HG02642 (cell line): ENCODE data around the gene RGL2.
"Not testable (repeated sequence)": the region's sequence is repeated elsewhere in the genome, so short reads cannot be mapped to it uniquely, and the experiment has no call there.

Experiments
- ATAC-seq: cut with Tn5 transposase; IDR thresholded peaks from one replicate; pipeline ENCODE4 v1.9.1; 2021; ENCODE audit warnings: mild to moderate bottlenecking; ENCODE audit not compliant: unreplicated experiment, poor library complexity

RGL2 gene

GRCh38 chr6:33298773-33299236 is at the start of gene RGL2:
RGL2 (minus strand) TSS chr6:33298942; CDS start chr6:33298610, 332 bp downstream.
- ATAC-seq = peak; percentile 26

DNA sequence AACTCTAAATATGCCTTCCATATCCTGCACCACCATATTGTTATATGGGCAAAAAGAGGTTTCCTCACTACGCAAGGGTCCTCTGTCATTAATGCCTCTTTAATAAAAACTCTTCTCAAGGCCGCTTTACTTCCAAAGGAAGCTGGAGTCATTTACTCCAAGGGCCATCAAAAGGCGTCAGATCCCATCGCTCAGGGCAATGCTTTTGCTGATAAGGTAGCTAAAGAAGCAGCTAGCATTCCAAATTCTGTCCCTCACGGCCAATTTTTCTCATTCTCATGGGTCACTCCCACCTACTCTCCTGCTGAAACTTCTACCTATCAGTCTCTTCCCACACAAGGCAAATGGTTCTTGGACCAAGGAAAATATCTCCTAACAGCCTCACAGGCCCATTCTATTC is 49.1 kb upstream of the RGL2 start:
- ATAC-seq = no peak

- not testable (repeated sequence) for ATAC-seq
These were observed 48.2 kb upstream of the RGL2 start for GRCh38 chr6:33346972-33347371.

- no peak for ATAC-seq
These were observed 46.3 kb upstream of the RGL2 start for GRCh38 chr6:33344701-33345697.

- peak; percentile 65 for ATAC-seq
These were observed 45.3 kb upstream of the RGL2 start for GRCh38 chr6:33343953-33344611.

GRCh38 chr6:33343606-33343952 is 44.8 kb upstream of the RGL2 start:
- ATAC-seq = not testable (repeated sequence)

- no peak for ATAC-seq
These were observed 40.5 kb upstream of the RGL2 start for GRCh38 chr6:33339193-33339592.

DNA sequence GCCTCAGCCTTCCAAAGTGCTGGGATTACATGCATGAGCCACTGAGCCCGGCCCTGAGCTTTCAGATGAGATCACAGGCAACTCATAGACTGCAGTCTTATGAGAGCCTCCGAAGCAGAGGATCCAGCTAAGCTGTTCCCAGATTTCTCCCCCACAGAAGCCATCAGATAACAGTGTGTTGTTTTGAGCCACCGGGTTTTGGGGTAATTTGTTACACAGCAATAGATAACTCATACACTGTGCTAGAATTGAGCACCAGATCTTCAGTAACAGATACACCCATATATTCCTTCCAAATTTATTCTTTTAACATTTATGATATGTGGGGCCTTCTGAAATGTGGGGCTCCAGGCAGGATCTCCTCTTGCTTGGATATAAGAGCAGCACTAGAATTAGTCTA is 37.8 kb upstream of the RGL2 start:
- ATAC-seq = no peak

DNA sequence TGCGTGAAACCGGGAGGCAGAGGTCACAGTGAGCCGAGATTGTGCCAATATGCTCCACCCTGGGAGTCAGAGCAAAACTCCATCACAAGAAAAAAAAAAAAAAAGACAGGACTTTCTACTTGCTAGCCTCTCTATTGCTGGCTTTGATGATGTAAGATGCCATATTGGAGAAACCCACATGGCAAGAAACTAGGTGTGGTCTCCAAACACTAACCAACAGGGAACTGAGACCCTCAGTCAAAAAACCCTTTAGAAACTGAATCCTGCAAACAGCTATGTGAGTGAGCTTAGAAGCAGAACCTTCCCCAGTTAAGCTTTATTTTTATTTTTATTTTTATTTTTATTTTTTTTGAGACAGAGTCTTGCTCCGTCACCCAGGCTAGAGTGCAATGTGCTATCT is 37.2 kb upstream of the RGL2 start:
- ATAC-seq = no peak

DNA sequence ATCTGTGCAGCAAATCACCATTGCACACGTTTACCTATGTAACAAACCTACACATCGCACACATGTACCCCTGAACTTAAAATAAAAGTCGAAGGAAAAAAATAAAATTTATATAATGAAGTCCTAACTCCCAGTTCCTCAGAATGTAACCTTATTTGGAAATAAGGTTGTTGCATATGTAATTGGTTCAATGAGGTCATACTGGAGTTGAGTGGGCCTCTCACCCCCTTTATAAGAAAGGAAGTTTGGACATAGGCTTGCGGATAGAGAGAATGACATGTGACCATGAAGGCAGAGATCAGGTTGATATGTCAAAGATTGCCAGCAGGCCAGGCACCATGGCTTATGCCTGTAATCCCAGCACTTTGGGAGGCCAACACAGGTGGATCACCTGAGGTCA is 34.9 kb upstream of the RGL2 start:
- no peak for ATAC-seq

- ATAC-seq = no peak
These were observed 32.0 kb upstream of the RGL2 start for GRCh38 chr6:33330736-33331135.

- ATAC-seq = no peak
These were observed 30.3 kb upstream of the RGL2 start for GRCh38 chr6:33329058-33329457.

DNA sequence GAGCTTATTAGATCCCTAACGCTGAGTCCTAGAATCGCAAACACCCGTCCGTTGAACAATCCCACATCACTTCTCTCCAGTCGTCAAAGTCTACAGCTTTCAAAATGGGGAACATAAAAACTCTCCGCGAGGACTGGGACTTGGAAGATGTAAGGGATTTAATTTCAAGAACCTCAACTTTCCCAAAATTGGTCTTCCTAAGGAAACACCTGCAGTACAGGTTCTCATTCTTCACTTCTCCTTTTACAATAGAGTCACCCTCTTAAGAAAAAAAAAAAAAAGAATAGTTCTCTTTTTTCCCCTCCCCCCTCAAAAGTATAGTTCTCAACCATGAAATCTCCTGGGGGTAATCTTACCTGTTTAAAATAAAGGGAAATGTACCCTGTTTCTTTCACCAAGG is 25.4 kb upstream of the RGL2 start:
- no peak for ATAC-seq

DNA sequence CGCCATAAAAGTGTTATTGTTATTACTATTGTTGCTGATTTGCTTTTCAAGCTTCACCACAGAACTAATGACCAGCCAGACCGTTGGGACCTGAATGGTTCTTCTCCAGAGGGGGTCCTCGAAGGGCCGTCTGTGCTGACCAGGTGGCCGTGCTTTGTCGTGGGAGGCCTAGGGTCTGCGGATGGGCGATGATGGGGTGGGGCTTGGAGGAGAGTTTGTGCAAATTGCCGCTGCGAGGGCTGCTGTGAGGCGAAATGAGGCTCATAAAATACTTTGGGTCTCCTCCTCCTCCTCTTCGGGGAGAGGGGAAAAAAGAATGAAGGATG is 24.8 kb upstream of the RGL2 start:
- ATAC-seq = no peak

DNA sequence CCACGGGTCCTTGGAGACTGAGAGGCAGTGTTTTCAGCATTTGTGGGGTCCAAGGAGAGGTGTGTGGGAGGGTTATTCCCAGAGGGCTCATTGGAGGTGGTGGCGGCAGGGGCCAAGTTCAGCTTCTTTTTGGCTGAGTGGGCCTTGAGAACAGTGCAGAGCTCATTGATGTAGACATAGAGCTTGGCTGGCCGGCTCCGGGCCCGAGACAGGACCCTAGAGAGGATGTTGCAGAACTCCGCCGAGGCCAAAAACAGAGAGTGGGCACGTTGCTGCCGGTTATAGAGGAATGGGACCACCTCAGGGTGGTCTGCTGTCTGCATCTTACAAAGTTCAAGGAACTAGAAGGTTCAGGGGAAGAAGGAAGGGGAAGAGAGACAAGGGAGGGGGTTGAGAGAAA is 22.5 kb upstream of the RGL2 start:
- no peak for ATAC-seq

DNA sequence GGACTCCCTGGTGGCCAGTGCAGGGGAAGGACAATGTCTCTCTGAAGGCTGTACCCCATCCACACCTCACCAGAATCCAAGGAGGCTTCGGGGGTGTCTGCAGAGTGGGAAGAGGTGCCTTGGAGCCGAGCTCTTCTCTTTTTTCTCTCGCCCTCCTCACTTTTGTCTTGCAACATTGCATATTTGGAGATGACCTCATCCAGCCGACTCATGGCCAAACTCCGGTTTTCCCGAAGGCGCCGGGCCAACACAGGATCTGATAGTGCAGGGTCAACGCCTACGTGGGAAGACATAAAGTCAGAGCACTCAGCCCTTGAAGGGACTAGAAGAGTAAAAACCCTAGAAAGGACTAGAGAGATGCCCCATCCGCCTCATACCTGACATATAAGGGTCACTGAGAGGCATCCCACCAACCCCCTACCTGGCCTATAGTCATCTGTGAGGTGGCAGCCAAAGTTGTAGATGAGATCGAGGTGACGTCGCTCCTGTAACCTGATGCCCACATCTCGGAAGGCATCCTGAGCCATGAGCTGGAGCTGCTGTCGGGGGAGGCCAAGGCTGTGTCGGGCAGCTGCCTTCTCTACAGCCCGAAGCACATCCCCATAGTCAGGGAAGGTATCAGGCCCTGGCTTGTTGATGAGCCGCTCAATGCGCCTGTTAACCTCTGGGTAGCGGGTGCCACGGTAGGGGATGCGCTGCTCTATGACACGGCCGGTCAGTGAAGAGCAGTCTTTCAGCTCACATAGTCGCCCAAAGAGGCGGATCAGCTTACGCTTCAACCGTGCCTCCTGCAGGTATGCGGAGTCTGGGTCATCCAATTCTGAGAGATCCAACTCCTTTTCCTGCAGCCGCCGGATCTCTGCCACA is 21.8 kb upstream of the RGL2 start:
- ATAC-seq = no peak

GRCh38 chr6:33319939-33320314 is 21.2 kb upstream of the RGL2 start:
- no peak for ATAC-seq

DNA sequence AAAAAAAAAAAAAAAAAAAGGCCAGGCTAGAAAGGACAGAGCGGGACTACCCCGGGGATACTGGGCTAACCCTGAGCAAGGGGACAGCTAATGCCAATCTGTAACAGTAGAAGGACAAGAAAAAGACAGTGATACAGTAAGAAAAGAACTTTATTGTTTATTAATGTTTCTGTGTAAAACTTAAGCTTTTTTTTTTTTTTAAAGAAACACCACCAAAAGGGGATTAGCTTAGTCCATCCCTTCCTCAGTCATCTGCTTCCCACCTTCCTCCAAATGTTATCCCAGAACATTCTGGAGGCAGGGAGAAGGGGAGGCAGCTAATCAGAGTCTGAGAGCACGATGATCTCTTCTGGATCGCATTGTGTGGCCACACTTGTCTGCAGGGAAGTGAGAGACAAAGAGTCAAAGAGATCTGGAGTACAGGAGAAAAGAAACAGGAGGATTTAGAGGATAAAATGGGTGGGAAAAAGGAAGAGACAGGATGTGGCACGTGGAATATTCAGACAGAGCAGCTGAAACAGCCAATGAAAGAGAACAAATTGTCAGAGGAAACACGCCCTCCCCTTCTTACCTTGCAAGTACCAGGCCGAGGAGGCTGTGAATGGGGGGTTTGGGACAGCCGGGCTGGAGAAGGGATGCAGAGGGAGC is 19.8 kb upstream of the RGL2 start:
- ATAC-seq = no peak

DNA sequence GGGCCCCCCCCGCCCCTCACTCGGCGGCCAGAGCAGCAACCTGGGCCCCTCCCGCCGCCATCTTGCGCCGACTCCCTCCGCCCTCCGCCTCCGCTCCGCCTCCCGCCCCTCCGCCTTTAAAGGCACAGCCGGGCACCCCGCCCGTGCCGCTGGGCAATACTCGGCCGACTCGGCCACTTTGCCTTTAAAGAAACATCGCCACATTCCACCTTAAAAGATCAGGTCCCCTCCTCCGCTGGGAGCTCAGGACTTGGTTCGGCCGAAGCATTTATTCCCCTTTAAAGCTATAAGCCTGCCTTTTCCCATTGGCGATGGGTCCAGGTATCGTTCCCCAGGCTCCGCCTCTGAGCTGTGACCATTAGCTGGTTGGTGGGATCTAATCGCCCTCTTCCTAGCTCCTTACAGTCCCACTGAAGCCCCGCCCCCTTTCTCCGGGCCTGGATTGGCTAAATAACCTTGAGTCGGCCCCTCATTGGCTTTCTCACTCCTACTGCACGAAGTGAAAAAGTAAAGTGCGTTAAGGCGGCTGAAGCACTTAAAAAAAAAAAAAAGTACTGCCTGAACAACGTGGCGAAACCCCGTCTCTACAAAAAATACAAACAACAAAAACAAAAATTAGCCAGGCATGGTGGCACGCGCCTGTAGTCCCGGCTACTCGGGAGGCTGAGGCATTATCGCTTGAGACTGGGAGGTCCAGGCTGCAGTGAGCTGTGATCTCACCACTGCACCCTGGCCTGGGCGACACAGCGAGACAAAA is 19.1 kb upstream of the RGL2 start, which contains the start of gene ZBTB22:
Gene ZBTB22 (minus strand): TSS at position 76 of the 757 bp plus-strand sequence. CDS start 828 bp downstream, outside the sequence.
- ATAC-seq = peak; percentile 57

DNA sequence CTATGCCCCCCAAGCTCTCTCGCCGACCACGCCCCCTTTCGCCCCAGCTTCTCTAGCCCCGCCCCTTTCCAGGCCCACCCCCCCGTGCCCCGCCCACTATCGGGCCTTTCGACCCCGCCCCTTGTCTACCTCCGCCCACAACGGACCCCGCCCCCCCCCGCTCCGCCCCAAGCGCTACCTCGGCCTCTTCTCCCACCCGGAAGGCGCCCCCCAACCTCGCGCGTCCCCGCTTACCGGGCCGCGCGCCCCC is 18.6 kb upstream of the RGL2 start:
- ATAC-seq = no peak
